Calu3 (cell line): ENCODE measurements around the gene KMT2C. TPM values are rescaled to one million over a fixed set of nuclear protein-coding genes. Genes with fewer than 3 reads are reported as not detected.
"Not testable (repeated sequence)": the region's sequence is repeated elsewhere in the genome, so short reads cannot be mapped to it uniquely, and the experiment has no call there.

Experiments
- BruUV-seq: library from RNA; stranded (reverse); fragments of 400-500 nt; replicated peaks from 2 replicates; lab custom pipeline; 2021; lab: Mats Ljungman, UMichigan
- CTCF ChIA-PET: fragments of 300-600 bp; sonication (Branson Sonifier 250); formaldehyde crosslinking; loops from one replicate; lab custom pipeline; 2022; ENCODE audit warnings: antibody characterized with exemption; lab: Charles Lee
- DNase-seq: peaks from one replicate; pipeline ENCODE4 v3.0.0; 2022
- H3K27ac Mint-ChIP-seq: one replicate; pipeline ENCODE4 v1.8.0; 2022; ENCODE audit warnings: mixed read lengths; ENCODE audit not compliant: unreplicated experiment
- H3K27me3 Mint-ChIP-seq: one replicate; pipeline ENCODE4 v1.8.0; 2022; ENCODE audit warnings: mixed read lengths; ENCODE audit not compliant: unreplicated experiment
- H3K36me3 Mint-ChIP-seq: one replicate; pipeline ENCODE4 v1.8.0; 2022; ENCODE audit warnings: mild to moderate bottlenecking, moderate library complexity, mixed read lengths; ENCODE audit not compliant: insufficient read depth, unreplicated experiment
- H3K4me1 Mint-ChIP-seq: one replicate; pipeline ENCODE4 v1.8.0; 2022; ENCODE audit warnings: mild to moderate bottlenecking, low read depth, mixed read lengths; ENCODE audit not compliant: unreplicated experiment
- H3K4me3 Mint-ChIP-seq: one replicate; pipeline ENCODE4 v1.8.0; 2022; ENCODE audit warnings: mild to moderate bottlenecking, low read depth, moderate library complexity, mixed read lengths; ENCODE audit not compliant: unreplicated experiment
- H3K9me3 Mint-ChIP-seq: one replicate; pipeline ENCODE4 v1.8.0; 2022; ENCODE audit warnings: low read depth, mixed read lengths; ENCODE audit not compliant: unreplicated experiment
- intact Hi-C: fragments of 100-400 bp; cut with micrococcal nuclease; formaldehyde crosslinking; loops from one replicate; pipeline ENCODE4 v1.10.0; 2022; ENCODE audit not compliant: unreplicated experiment
- total RNA-seq: library from RNA; stranded (reverse); gene quantifications from 2 replicates; pipeline ENCODE4 v1.2.3, GENCODE V29; 2022
- TF ChIP-seq, protein P1 (sequence below): fragments of 200-600 bp; IDR thresholded peaks from one replicate; pipeline ENCODE4 v1.8.0; 2022; ENCODE audit warnings: antibody characterized with exemption; ENCODE audit not compliant: unreplicated experiment

KMT2C gene
- total RNA-seq, 1 experiment from 2014 or later, result 73.4 TPM

GRCh38 chr7:152430854-152431253, 4.9 kb downstream of the KMT2C start:
- no peak overlapping the region for H3K27ac Mint-ChIP-seq
- CTCF ChIA-PET, result no interaction called here
- peaks cover 17% of the 10 kb centered on the region for H3K4me1 Mint-ChIP-seq
- H3K36me3 Mint-ChIP-seq, result peaks cover 26% of the 10 kb centered on the region
- intact Hi-C loops, result loop anchor here (10.0 kb wide), 1 partner anchor 244 kb away; the partner anchor contains the start of gene XRCC2
- H3K4me3 Mint-ChIP-seq, result no peak overlapping the region
- no peaks in the 10 kb centered on the region for H3K27me3 Mint-ChIP-seq
- no peak for DNase-seq
- no TSS peak for BruUV-seq
- no peaks in the 10 kb centered on the region for H3K9me3 Mint-ChIP-seq
- TF ChIP-seq, protein P1, sequence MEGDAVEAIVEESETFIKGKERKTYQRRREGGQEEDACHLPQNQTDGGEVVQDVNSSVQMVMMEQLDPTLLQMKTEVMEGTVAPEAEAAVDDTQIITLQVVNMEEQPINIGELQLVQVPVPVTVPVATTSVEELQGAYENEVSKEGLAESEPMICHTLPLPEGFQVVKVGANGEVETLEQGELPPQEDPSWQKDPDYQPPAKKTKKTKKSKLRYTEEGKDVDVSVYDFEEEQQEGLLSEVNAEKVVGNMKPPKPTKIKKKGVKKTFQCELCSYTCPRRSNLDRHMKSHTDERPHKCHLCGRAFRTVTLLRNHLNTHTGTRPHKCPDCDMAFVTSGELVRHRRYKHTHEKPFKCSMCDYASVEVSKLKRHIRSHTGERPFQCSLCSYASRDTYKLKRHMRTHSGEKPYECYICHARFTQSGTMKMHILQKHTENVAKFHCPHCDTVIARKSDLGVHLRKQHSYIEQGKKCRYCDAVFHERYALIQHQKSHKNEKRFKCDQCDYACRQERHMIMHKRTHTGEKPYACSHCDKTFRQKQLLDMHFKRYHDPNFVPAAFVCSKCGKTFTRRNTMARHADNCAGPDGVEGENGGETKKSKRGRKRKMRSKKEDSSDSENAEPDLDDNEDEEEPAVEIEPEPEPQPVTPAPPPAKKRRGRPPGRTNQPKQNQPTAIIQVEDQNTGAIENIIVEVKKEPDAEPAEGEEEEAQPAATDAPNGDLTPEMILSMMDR, result no peak

GRCh38 chr7:152430118-152430517, 5.7 kb downstream of the KMT2C start:
- H3K4me3 Mint-ChIP-seq, H3K27ac Mint-ChIP-seq, H3K9me3 Mint-ChIP-seq, DNase-seq, H3K27me3 Mint-ChIP-seq, BruUV-seq, CTCF ChIA-PET: not testable (repeated sequence)
- Mint-ChIP-seq H3K4me1 (peaks cover 17% of the 10 kb centered on the region), H3K36me3 (peaks cover 19% of the 10 kb centered on the region)
- intact Hi-C loops, result loop anchor here (10.0 kb wide), 1 partner anchor 245 kb away; the partner anchor contains the start of gene XRCC2

DNA sequence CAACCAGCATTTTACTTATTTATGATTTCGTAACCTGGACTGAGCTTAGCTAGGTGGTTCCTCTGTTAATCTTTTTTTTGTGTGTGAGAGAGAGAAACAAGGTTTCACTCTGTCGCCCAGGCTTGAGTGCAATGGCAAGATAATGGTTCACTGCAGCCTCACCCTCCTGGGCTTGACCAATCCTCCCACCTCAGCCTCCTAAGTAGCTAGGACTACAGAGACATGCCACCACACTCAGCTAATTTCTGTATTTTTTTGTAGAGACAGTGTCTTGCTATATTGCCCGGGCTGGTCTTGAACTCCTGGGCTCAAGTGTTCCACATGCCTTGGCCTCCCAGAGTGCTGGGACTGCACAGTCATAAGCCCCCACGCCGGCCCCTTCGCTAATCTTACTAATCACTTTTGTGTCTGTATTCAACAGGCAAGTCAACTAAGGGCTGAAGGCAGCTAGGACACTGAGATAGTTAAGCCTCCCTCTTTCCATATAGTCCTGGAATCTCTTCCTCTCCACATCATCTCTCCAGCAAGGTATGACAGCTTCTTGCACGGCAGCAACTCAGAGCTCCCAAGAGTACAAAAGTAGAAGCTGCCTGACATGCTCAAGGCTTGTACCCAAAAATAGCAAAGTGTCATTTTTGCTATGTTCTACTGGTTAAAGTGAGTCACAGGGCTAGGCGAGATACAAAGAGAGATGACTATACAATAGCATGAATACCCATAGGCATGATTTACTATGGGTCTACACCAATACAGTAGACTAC, 11.3 kb downstream of the KMT2C start:
- no peaks in the 10 kb centered on the region for H3K27me3 Mint-ChIP-seq
- no peak overlapping the region for H3K4me3 Mint-ChIP-seq
- TF ChIP-seq, protein P1, result no peak
- H3K4me1 Mint-ChIP-seq, result peaks cover 16% of the 10 kb centered on the region
- no TSS peak for BruUV-seq
- CTCF ChIA-PET, result interaction anchor here (1.0 kb wide), 1 partner anchor 132 kb away, joined by 3 read pairs; no protein-coding TSS in a partner anchor
- H3K36me3 Mint-ChIP-seq, result no peaks in the 10 kb centered on the region
- no peak for DNase-seq
- intact Hi-C loops, result no loop called here
- H3K27ac Mint-ChIP-seq, result no peak overlapping the region
- H3K9me3 Mint-ChIP-seq, result peaks cover 7% of the 10 kb centered on the region

GRCh38 chr7:152423991-152424347, 11.8 kb downstream of the KMT2C start:
- intact Hi-C loops, result no loop called here
- CTCF ChIA-PET, result interaction anchor here (1.0 kb wide), 1 partner anchor 133 kb away, joined by 3 read pairs; no protein-coding TSS in a partner anchor
- no peaks in the 10 kb centered on the region for H3K27me3 Mint-ChIP-seq
- peaks cover 7% of the 10 kb centered on the region for H3K9me3 Mint-ChIP-seq
- no peak overlapping the region for H3K27ac Mint-ChIP-seq
- no peak overlapping the region for H3K4me3 Mint-ChIP-seq
- TF ChIP-seq, protein P1, result no peak
- no peak for DNase-seq
- H3K36me3 Mint-ChIP-seq, result no peaks in the 10 kb centered on the region
- H3K4me1 Mint-ChIP-seq, result peaks cover 15% of the 10 kb centered on the region
- no TSS peak for BruUV-seq

- H3K36me3 Mint-ChIP-seq, H3K9me3 Mint-ChIP-seq, CTCF ChIA-PET, H3K4me3 Mint-ChIP-seq, intact Hi-C loops, H3K27ac Mint-ChIP-seq, H3K4me1 Mint-ChIP-seq, H3K27me3 Mint-ChIP-seq, BruUV-seq, DNase-seq: not testable (repeated sequence)
Measured at GRCh38 chr7:152423171-152423570, 12.6 kb downstream of the KMT2C start.

DNA sequence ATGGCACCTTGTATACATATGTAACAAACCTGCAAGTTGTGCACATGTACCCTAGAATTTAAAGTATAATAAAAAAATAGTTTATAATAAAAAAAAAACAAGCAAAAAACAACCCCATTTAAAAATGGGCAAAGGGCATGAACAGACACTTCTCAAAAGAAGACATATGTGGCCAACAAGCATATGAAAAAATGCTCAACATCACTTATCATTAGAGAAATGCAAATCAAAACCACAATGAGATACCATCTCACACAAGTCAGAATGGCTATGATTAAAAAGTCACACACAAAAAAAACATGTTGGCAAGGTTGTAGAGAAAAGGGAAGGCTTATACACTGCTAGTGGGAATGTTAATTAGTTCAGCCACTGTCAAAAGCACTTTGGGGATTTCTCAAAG, 14.9 kb downstream of the KMT2C start:
- H3K27me3 Mint-ChIP-seq, H3K4me1 Mint-ChIP-seq, BruUV-seq, intact Hi-C loops, DNase-seq, H3K4me3 Mint-ChIP-seq, H3K36me3 Mint-ChIP-seq, H3K9me3 Mint-ChIP-seq, CTCF ChIA-PET, H3K27ac Mint-ChIP-seq: not testable (repeated sequence)
